Right kidney (tissue), 1 donor: ENCODE data around the gene ANKRD11.
"Not testable (repeated sequence)": the region's sequence is repeated elsewhere in the genome, so short reads cannot be mapped to it uniquely, and the experiment has no call there.

Experiments
- DNase-seq: peaks from one replicate; pipeline ENCODE4 v3.0.0-alpha.2; 2016

The ANKRD11 gene

GRCh38 chr16:89406277-89406888 lies 84.0 kb downstream of the ANKRD11 start:
- no peak for DNase-seq

GRCh38 chr16:89404561-89404960 lies 85.8 kb downstream of the ANKRD11 start:
- DNase-seq: no peak

GRCh38 chr16:89402962-89403361 lies 87.4 kb downstream of the ANKRD11 start:
- no peak for DNase-seq

- no peak for DNase-seq
Observed at GRCh38 chr16:89401641-89402445, 88.5 kb downstream of the ANKRD11 start.

- DNase-seq: no peak
Observed at GRCh38 chr16:89401205-89401604, 89.2 kb downstream of the ANKRD11 start.

- DNase-seq: no peak
Observed at GRCh38 chr16:89400740-89401139, 89.6 kb downstream of the ANKRD11 start.

GRCh38 chr16:89398924-89399323 lies 91.4 kb downstream of the ANKRD11 start:
- no peak for DNase-seq

- no peak for DNase-seq
Observed at GRCh38 chr16:89397331-89397861, 93.0 kb downstream of the ANKRD11 start.

- DNase-seq: no peak
Observed at GRCh38 chr16:89396156-89396555, 94.2 kb downstream of the ANKRD11 start.

GRCh38 chr16:89395150-89396142 lies 94.9 kb downstream of the ANKRD11 start:
- peak; percentile 64 for DNase-seq

- DNase-seq: no peak
Observed at GRCh38 chr16:89393738-89394406, 96.5 kb downstream of the ANKRD11 start.

GRCh38 chr16:89392881-89393737 lies 97.3 kb downstream of the ANKRD11 start:
- no peak for DNase-seq

GRCh38 chr16:89390224-89390583 lies 100.2 kb downstream of the ANKRD11 start:
- DNase-seq: not testable (repeated sequence)

GRCh38 chr16:89389504-89390223 lies 100.7 kb downstream of the ANKRD11 start:
- DNase-seq: not testable (repeated sequence)

- no peak for DNase-seq
Observed at GRCh38 chr16:89388536-89388935, 101.8 kb downstream of the ANKRD11 start.

GRCh38 chr16:89386306-89387185 lies 103.8 kb downstream of the ANKRD11 start:
- DNase-seq: no peak

- no peak for DNase-seq
Observed at GRCh38 chr16:89385712-89386111, 104.6 kb downstream of the ANKRD11 start.

GRCh38 chr16:89384282-89384681 lies 106.1 kb downstream of the ANKRD11 start:
- DNase-seq: no peak
